Chondrocyte (in vitro differentiated cells): ENCODE results near the gene MST1R. TPM values are rescaled to one million over a fixed set of nuclear protein-coding genes. Genes with fewer than 3 reads are reported as not detected.

ENCODE experiments used
- DNase-seq: peaks from one replicate; pipeline ENCODE4 v3.0.0; 2021; ENCODE audit warnings: mixed read lengths, low spot score
- H3K27ac Mint-ChIP-seq: one replicate; pipeline ENCODE4 v1.8.0; 2021; ENCODE audit warnings: mild to moderate bottlenecking, moderate library complexity, mixed read lengths; ENCODE audit not compliant: unreplicated experiment
- H3K27me3 Mint-ChIP-seq: 2 replicates; pipeline ENCODE4 v1.8.0; 2021; ENCODE audit warnings: low read depth, mixed read lengths
- H3K36me3 Mint-ChIP-seq: 2 replicates; pipeline ENCODE4 v1.8.0; 2021; ENCODE audit warnings: low read depth, mixed read lengths
- H3K4me1 Mint-ChIP-seq: 2 replicates; pipeline ENCODE4 v1.8.0; 2021; ENCODE audit warnings: low read depth, mild to moderate bottlenecking, mixed read lengths
- H3K4me3 Mint-ChIP-seq: one replicate; pipeline ENCODE4 v1.8.0; 2021; ENCODE audit warnings: mild to moderate bottlenecking, moderate library complexity, mixed read lengths; ENCODE audit not compliant: unreplicated experiment
- H3K9me3 Mint-ChIP-seq: 2 replicates; pipeline ENCODE4 v1.8.0; 2021; ENCODE audit warnings: low read depth, mixed read lengths
- total RNA-seq: library from RNA; stranded (reverse); gene quantifications from 3 replicates; pipeline ENCODE4 v1.2.1, GENCODE V29; 2021
- TF ChIP-seq, protein P1 (sequence below): fragments of 200-600 bp; sonication (generic); IDR thresholded peaks from 2 replicates; pipeline ENCODE4 v1.5.0; 2021; ENCODE audit warnings: antibody characterized with exemption, mild to moderate bottlenecking, moderate library complexity

MST1R gene
- total RNA-seq, 1 donor from 2014 or later = 0.55 TPM

DNA sequence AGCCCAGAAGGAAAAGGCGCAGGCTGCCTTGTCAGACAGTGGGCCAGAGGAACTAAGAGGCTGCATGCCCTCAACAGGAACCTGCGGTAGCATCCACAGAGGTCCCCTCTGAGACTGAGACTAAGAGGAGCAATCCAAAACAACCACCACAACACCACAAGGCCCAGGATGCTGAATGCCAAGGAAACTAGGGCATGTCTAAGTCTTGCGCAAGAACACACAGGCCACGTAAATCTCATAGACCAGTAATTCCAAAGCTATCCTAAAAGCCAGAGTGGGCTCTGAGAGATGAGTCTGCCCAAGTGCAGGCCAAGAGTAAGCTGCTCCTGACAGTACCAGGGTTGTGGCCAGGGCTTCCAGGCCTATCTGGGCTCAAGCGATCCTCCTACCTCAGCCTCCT is 13.0 kb upstream of the MST1R start:
- H3K9me3 Mint-ChIP-seq = no peaks in the 10 kb centered on the region
- no peak overlapping the region for H3K4me3 Mint-ChIP-seq
- TF ChIP-seq, protein P1, sequence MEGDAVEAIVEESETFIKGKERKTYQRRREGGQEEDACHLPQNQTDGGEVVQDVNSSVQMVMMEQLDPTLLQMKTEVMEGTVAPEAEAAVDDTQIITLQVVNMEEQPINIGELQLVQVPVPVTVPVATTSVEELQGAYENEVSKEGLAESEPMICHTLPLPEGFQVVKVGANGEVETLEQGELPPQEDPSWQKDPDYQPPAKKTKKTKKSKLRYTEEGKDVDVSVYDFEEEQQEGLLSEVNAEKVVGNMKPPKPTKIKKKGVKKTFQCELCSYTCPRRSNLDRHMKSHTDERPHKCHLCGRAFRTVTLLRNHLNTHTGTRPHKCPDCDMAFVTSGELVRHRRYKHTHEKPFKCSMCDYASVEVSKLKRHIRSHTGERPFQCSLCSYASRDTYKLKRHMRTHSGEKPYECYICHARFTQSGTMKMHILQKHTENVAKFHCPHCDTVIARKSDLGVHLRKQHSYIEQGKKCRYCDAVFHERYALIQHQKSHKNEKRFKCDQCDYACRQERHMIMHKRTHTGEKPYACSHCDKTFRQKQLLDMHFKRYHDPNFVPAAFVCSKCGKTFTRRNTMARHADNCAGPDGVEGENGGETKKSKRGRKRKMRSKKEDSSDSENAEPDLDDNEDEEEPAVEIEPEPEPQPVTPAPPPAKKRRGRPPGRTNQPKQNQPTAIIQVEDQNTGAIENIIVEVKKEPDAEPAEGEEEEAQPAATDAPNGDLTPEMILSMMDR = no peak
- DNase-seq = no peak
- H3K36me3 Mint-ChIP-seq = peaks cover 11% of the 10 kb centered on the region
- H3K27me3 Mint-ChIP-seq = no peaks in the 10 kb centered on the region
- H3K4me1 Mint-ChIP-seq = no peaks in the 10 kb centered on the region
- H3K27ac Mint-ChIP-seq = no peak overlapping the region

DNA sequence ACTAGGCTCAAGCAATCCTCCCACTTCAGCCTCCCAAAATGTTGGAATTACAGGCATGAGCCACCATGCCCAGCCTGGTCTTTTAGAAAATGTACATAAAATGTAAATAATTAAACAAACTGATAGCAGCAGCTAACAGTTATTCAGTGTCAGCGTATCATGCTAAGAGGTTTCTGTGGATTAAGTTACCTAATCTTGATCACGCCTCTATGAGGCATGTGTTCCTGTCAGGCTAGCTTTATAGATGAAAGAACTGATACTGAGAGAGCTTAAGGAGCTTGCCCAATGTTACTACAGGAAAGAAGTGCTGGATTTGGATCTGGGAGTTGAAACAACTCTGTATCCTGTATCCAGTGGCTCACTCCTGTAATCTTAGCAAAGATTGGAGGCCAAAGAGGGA is 11.2 kb upstream of the MST1R start:
- peaks cover 15% of the 10 kb centered on the region for H3K36me3 Mint-ChIP-seq

DNA sequence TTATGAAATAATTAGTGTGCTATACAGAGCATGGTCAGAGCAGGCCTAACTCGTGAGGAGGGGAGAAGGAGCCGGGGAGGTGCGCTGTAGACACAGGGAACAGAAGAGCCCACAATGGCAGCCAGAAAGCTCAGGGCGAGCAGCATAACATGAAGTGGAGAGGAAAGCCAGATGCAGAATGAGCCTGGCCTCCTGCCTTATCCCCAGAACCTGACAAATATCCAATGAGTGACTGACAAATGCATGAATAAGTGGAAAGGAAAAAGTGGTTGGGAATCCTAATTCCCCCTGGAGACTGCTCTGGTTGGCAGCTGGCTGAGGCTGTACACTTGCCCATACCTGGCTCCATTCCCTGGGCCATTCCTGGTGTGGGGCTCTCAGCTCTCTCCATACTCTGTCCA is 9.2 kb upstream of the MST1R start:
- no peaks in the 10 kb centered on the region for H3K9me3 Mint-ChIP-seq
- peaks cover 15% of the 10 kb centered on the region for H3K36me3 Mint-ChIP-seq
- no peak overlapping the region for H3K4me3 Mint-ChIP-seq
- no peaks in the 10 kb centered on the region for H3K27me3 Mint-ChIP-seq
- H3K4me1 Mint-ChIP-seq = no peaks in the 10 kb centered on the region
- TF ChIP-seq, protein P1 = no peak
- H3K27ac Mint-ChIP-seq = no peak overlapping the region
- DNase-seq = no peak

More for the DNA sequence above, 11.2 kb upstream of the MST1R start:
- Mint-ChIP-seq H3K4me1 (no peaks in the 10 kb centered on the region), H3K4me3 (no peak overlapping the region), H3K27me3 (no peaks in the 10 kb centered on the region), H3K9me3 (no peaks in the 10 kb centered on the region), H3K27ac (no peak overlapping the region)
- TF ChIP-seq, protein P1 = no peak
- no peak for DNase-seq

DNA sequence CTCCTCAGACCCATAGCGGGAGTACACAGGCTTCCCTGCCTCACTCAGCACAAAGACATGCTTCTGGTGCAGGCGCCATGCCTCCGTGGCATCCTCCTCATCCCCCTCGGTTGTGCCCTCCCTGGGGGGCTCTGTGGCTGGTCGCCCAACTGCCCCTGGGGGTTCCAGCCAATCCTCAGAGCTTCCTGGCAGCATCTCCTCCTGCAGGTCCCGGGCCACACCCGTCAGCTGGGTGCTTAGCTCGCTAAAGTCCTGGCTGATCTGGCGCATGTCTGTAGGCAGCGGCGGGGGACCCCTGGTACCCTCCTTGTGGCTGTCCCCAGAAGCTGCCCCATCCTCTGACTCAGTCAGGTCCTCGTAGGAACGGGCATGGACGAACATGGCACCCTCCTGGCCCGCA is 7.9 kb upstream of the MST1R start:
- Mint-ChIP-seq H3K36me3 (peaks cover 14% of the 10 kb centered on the region), H3K4me3 (no peak overlapping the region), H3K27ac (no peak overlapping the region), H3K9me3 (no peaks in the 10 kb centered on the region), H3K27me3 (no peaks in the 10 kb centered on the region), H3K4me1 (no peaks in the 10 kb centered on the region)
- no peak for DNase-seq
- TF ChIP-seq, protein P1 = no peak

DNA sequence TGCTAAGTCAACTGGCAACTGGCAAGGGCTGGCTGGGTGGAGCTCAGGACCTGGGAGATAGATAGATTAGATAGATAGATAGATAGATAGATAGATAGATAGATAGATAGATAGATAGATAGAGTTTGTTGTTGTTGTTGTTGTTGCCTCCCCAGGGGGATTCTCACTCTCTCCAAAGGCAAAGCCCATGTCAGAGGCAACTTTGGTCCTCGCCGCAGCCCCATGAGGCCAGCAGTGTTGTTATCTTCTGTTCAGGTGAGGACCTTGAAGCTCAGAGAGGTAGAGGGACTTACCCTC is 7.4 kb upstream of the MST1R start:
- Mint-ChIP-seq H3K27me3 (no peaks in the 10 kb centered on the region), H3K4me1 (peaks cover 4% of the 10 kb centered on the region), H3K27ac (no peak overlapping the region), H3K9me3 (no peaks in the 10 kb centered on the region), H3K36me3 (peaks cover 14% of the 10 kb centered on the region), H3K4me3 (no peak overlapping the region)
- TF ChIP-seq, protein P1 = no peak
- DNase-seq = no peak
